ENCODE data around the gene CITED2. TPM values are rescaled to one million over a fixed set of nuclear protein-coding genes. Genes with fewer than 3 reads are reported as not detected.
A peak's percentile ranks its signal among the peaks of the same experiment; 100 is the strongest.

The CITED2 gene
- total RNA-seq, 4 donors from 2014 or later, result 97.6 to 309 (median 146) TPM

DNA sequence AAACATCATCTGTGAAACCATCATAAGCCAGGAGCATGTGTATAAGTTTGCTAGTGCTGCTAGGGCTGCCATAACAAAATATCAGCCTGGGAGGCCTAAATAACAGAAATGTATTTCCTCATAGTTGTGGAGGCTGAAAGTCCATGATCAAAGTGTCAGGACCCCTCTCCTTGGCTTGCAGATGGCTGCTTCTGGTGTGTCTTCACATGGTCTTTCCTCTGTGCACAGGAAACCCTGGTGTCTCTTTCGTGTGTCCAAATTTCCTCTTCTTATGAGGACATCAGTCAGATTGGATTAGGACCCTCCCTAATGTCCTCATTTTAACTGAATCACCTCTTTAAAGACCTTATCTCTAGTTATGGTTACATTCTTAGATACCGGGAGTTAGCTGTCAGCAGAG lies 6.2 kb upstream of the CITED2 start:
- ATAC-seq (ENCODE audit: low FRiP score) (no peak), DNase-seq (ENCODE audit: low spot score) (no peak)
- no peak for TF ChIP-seq CTCF (IDR thresholded peaks at IDR 0.05)

DNA sequence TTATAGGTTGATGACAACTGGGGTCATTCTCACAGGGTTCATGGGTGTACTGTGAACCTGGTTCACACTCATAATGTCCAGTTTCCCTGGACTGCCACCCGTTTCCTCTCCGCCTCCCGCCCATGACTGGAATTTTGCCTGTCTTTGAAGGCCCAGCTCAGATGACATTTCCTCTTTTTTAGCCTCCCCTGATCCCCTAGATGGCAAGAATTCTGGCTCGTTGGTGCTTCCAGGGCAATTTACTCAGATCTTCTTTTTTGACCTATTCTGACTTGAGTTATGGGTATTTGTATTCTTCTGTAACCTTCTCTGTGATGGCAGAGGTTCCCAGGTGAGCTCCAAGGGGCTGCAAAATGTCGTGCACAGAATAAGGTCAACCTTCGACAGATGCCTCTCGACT lies 5.7 kb upstream of the CITED2 start:
- no peak for TF ChIP-seq CTCF (IDR thresholded peaks at IDR 0.05)
- DNase-seq (ENCODE audit: low spot score) (no peak), ATAC-seq (ENCODE audit: low FRiP score) (no peak)

- TF ChIP-seq CTCF (IDR thresholded peaks at IDR 0.05), result no peak
- no peak for DNase-seq (ENCODE audit: low spot score)
Observed at GRCh38 chr6:139378882-139379341, 4.5 kb upstream of the CITED2 start.

DNA sequence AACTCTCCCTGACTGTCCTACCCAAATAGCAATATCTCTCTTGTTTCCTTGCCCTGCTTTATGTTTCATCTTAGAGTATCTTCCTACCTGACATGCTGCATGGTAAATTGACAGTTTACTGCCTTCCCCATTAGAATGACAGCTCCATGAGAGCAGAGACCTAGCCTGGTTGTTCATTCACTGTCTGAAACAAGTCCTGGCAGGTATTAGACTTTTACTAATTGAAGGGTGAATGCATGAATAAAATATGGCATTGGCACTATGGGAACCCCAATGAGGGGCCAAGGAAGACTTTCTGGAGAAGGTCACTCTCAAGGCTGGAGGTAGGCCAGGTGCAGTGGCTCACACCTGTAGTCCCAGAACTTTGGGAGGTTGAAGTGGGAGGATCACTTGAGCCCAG lies 3.8 kb upstream of the CITED2 start:
- ATAC-seq (ENCODE audit: low FRiP score) (no peak), DNase-seq (ENCODE audit: low spot score) (no peak)
- TF ChIP-seq CTCF (IDR thresholded peaks at IDR 0.05), result no peak

More at GRCh38 chr6:139378882-139379341, 4.5 kb upstream of the CITED2 start:
- ATAC-seq (ENCODE audit: low FRiP score), result no peak

DNA sequence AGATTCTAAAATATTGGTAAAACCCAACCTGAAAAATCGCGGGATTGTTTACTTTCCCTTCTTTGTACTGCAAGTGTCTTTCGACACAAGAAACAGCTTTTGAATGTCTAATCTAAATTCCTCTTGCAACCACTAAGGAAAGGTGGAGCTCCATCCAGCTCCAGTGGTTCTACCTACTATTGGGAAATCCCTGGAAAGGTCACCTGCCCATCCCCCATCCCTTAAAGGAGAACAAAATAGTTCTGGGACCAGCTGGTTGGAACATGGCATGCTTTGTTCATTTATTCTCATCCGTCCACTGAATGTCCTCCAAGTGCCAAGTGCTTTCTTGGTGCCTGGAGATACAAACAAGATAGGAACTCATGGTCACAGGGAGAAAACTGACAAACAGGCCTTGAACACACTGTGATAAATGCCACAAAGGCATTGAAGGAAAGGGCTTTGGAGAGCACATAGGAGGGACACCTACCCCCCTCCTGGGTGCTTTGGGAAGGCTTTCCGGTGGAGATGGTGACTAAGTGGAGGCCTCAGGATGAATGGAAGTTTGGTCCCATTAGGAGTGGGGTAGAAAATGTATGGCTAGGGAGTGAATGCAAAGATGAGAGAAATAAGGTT lies 2.3 kb upstream of the CITED2 start:
- TF ChIP-seq CTCF (IDR thresholded peaks at IDR 0.05), result no peak
- ATAC-seq (ENCODE audit: low FRiP score), result no peak

DNA sequence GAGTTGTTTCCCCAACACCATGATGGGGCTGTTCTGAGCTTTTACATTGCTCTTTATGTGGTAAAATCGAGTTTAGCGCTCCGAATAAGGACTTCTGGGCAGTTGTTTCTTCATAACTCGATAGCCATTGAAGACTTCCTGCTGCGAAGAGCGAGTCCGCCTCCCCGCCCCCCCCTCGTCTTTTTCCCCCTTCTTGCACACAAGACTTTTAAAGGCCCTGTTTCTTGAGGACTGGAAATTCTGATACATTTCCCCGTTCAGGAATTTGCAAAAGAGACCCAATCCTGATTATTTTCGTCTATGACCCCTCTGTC lies 1.5 kb upstream of the CITED2 start:
- no peak for ATAC-seq (ENCODE audit: low FRiP score)
- TF ChIP-seq CTCF (IDR thresholded peaks at IDR 0.05), result no peak

More for the DNA sequence above, 2.3 kb upstream of the CITED2 start:
- peak; percentile 32 for DNase-seq (ENCODE audit: low spot score)

GRCh38 chr6:139375226-139376016 lies 973 bp upstream of the CITED2 start:
- DNase-seq (ENCODE audit: low spot score), result peak; percentile 61
- peak; percentile 72 for ATAC-seq (ENCODE audit: low FRiP score)
- no peak for TF ChIP-seq CTCF (IDR thresholded peaks at IDR 0.05)

More for the DNA sequence above, 1.5 kb upstream of the CITED2 start:
- no peak for DNase-seq (ENCODE audit: low spot score)
